Endothelial cell (in vitro differentiated cells): Measurements from ENCODE around the gene ASMT. TPM values are rescaled to one million over a fixed set of nuclear protein-coding genes. Genes with fewer than 3 reads are reported as not detected.
"Not testable (repeated sequence)": the region's sequence is repeated elsewhere in the genome, so short reads cannot be mapped to it uniquely, and the experiment has no call there.

Source experiments
- DNase-seq: peaks from one replicate; pipeline ENCODE4 v3.0.0; 2021; ENCODE audit warnings: low spot score
- H3K27ac Mint-ChIP-seq: one replicate; pipeline ENCODE4 v1.8.0; 2021; ENCODE audit warnings: mixed read lengths, inconsistent platforms; ENCODE audit not compliant: unreplicated experiment
- H3K27me3 Mint-ChIP-seq: one replicate; pipeline ENCODE4 v1.8.0; 2021; ENCODE audit warnings: mild to moderate bottlenecking, moderate library complexity, mixed read lengths, inconsistent platforms; ENCODE audit not compliant: unreplicated experiment
- H3K36me3 Mint-ChIP-seq: one replicate; pipeline ENCODE4 v1.8.0; 2021; ENCODE audit warnings: mild to moderate bottlenecking, low read depth, mixed read lengths, inconsistent platforms; ENCODE audit not compliant: unreplicated experiment
- H3K4me1 Mint-ChIP-seq: one replicate; pipeline ENCODE4 v1.8.0; 2021; ENCODE audit warnings: mild to moderate bottlenecking, mixed read lengths, inconsistent platforms; ENCODE audit not compliant: unreplicated experiment
- H3K4me3 Mint-ChIP-seq: one replicate; pipeline ENCODE4 v1.8.0; 2021; ENCODE audit warnings: mild to moderate bottlenecking, mixed read lengths, inconsistent platforms; ENCODE audit not compliant: unreplicated experiment
- H3K9me3 Mint-ChIP-seq: one replicate; pipeline ENCODE4 v1.8.0; 2021; ENCODE audit warnings: mixed read lengths, inconsistent platforms; ENCODE audit not compliant: unreplicated experiment
- total RNA-seq: library from RNA; stranded (reverse); fragmentation: NEBNext Ultra II Directional; extraction: Animal tissue kit (Norgen Biotek cat#: 25700); gene quantifications from one replicate; pipeline ENCODE4 v1.2.1, GENCODE V29; 2021; ENCODE audit not compliant: unreplicated experiment
- TF ChIP-seq, protein P1 (sequence below): fragments of 200-600 bp; sonication (generic); IDR thresholded peaks from one replicate; pipeline ENCODE4 v1.5.0; 2021; ENCODE audit warnings: antibody characterized with exemption; ENCODE audit not compliant: unreplicated experiment

ASMT gene
- total RNA-seq, 1 donor from 2014 or later, result 0.31 TPM

DNA sequence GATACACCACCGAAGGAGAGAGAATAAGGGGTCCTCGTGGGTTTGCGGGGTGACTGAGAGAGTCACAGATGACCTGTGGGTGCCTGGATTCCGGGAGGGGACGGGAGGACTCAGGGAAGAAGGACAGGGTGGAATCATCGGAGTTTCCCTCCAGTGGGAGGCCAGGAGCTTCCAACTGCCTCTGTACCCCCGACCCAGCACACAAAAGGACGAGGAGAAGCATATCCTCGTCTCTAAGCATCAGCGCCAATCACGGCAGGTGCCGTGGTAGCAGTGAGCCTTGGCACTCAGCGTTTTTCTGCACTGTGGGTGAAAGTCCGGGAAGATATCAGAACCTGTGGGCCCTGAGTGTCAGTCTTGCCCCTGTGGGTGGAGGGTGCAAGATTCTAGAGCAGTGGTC is 62.0 kb downstream of the ASMT start:
- no peak for DNase-seq
- TF ChIP-seq, protein P1, sequence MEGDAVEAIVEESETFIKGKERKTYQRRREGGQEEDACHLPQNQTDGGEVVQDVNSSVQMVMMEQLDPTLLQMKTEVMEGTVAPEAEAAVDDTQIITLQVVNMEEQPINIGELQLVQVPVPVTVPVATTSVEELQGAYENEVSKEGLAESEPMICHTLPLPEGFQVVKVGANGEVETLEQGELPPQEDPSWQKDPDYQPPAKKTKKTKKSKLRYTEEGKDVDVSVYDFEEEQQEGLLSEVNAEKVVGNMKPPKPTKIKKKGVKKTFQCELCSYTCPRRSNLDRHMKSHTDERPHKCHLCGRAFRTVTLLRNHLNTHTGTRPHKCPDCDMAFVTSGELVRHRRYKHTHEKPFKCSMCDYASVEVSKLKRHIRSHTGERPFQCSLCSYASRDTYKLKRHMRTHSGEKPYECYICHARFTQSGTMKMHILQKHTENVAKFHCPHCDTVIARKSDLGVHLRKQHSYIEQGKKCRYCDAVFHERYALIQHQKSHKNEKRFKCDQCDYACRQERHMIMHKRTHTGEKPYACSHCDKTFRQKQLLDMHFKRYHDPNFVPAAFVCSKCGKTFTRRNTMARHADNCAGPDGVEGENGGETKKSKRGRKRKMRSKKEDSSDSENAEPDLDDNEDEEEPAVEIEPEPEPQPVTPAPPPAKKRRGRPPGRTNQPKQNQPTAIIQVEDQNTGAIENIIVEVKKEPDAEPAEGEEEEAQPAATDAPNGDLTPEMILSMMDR, result no peak
- H3K9me3 Mint-ChIP-seq, result peaks cover 5% of the 10 kb centered on the region
- no peaks in the 10 kb centered on the region for H3K36me3 Mint-ChIP-seq
- no peak overlapping the region for H3K4me3 Mint-ChIP-seq
- no peaks in the 10 kb centered on the region for H3K4me1 Mint-ChIP-seq
- H3K27me3 Mint-ChIP-seq, result peaks cover 3% of the 10 kb centered on the region
- no peak overlapping the region for H3K27ac Mint-ChIP-seq

DNA sequence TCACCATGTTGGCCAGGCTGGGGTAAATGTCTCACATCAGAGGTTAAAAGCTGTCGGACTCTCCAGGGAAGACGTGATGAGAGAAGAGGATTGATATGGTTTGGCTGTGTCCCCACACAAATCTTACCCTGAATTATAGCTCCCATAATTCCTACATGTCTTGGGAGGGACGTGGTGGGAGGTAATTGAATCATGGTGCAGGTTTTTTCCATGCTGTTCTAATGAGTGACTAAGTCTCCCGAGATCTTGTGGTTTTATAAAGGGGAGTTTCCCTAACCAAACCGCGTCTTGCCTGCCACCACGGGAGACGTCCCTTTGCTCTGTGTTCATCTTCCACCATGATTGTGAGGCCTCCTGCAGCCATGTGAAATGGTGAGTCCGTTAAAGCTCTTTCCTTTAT is 64.4 kb downstream of the ASMT start:
- no peak overlapping the region for H3K27ac Mint-ChIP-seq

DNA sequence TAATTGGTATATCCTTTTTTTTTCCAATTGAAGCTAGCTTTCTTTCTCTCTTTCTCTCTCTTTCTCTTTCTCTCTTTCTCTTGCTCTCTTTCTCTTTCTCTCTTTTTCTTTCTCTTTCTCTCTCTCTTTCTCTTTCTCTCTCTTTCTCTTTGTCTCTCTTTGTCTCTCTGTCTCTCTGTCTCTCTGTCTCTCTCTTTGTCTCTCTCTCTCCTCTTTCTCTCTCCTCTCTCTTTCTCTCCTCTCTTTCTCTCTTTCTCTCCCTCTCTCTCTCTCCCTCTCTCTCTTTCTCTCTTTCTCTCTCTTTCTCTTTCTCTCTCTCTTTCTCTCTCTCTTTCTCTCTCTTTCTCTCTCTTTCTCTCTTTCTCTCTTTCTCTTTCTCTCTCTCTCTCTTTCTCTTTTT is 66.6 kb downstream of the ASMT start:
- TF ChIP-seq, protein P1, result no peak
- no peaks in the 10 kb centered on the region for H3K4me1 Mint-ChIP-seq
- peaks cover 3% of the 10 kb centered on the region for H3K27me3 Mint-ChIP-seq
- H3K27ac Mint-ChIP-seq, result no peak overlapping the region
- no peak overlapping the region for H3K4me3 Mint-ChIP-seq
- no peaks in the 10 kb centered on the region for H3K36me3 Mint-ChIP-seq
- no peak for DNase-seq
- H3K9me3 Mint-ChIP-seq, result peaks cover 9% of the 10 kb centered on the region

More for the DNA sequence above, 64.4 kb downstream of the ASMT start:
- H3K36me3 Mint-ChIP-seq, result no peaks in the 10 kb centered on the region
- no peak for DNase-seq
- no peaks in the 10 kb centered on the region for H3K4me1 Mint-ChIP-seq
- peaks cover 3% of the 10 kb centered on the region for H3K27me3 Mint-ChIP-seq
- TF ChIP-seq, protein P1, result no peak
- peaks cover 9% of the 10 kb centered on the region for H3K9me3 Mint-ChIP-seq
- H3K4me3 Mint-ChIP-seq, result no peak overlapping the region

DNA sequence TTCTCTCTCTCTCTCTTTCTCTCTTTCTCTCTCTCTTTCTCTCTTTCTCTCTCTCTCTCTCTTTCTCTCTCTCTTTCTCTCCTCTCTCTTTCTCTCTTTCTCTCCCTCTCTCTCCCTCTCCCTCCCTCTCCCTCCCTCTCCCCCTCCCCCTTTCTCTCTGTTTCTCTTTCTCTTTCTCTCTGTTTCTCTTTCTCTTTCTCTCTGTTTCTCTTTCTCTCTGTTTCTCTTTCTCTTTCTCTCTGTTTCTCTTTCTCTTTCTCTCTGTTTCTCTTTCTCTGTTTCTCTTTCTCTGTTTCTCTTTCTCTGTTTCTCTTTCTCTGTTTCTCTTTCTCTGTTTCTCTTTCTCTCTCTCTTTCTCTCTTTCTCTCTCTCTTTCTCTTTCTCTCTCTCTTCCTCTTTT is 67.0 kb downstream of the ASMT start:
- H3K27me3 Mint-ChIP-seq, H3K27ac Mint-ChIP-seq, H3K9me3 Mint-ChIP-seq, H3K36me3 Mint-ChIP-seq, H3K4me1 Mint-ChIP-seq, DNase-seq, H3K4me3 Mint-ChIP-seq: not testable (repeated sequence)

DNA sequence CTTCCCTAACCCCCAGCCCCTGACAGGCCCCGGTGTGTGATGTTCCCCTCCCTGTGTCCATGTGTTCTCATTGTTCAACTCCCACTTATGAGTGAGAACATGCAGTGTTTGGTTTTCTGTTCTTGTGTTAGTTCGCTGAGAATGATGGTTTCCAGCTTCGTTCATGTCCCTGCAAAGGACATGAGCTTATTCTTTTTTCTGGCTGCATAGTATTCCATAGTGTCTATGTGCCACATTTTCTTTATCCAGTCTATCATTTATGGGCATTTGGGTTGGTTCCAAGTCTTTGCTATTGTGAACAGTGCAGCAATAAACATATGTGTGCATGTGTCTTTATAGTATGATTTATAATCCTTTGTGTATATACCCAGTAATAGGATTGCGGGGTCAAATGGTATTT is 67.6 kb downstream of the ASMT start:
- not testable (repeated sequence) for H3K27me3 Mint-ChIP-seq, H3K36me3 Mint-ChIP-seq, H3K9me3 Mint-ChIP-seq, DNase-seq, H3K4me1 Mint-ChIP-seq, H3K4me3 Mint-ChIP-seq
- peak overlapping the region; percentile 45 for H3K27ac Mint-ChIP-seq

DNA sequence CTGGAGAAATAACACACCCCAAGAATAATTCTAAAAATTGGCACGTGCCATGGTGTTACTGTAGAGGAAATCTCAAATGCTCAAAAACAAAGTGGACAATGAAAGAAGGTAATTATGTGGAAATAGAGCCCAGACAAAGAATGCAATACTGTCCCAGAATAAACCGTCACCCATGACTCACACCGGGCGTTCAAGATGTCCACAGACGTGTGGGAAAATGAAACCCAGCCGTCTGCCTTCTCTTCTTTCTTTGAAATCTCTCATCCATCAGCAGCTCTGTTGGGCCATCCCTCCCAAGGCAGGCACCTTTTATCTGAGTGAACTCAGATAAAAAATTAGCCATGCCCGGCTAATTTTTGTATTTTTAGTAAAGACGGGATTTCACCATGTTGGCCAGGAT is 70.0 kb downstream of the ASMT start:
- DNase-seq, H3K27ac Mint-ChIP-seq, H3K4me3 Mint-ChIP-seq, H3K4me1 Mint-ChIP-seq, H3K27me3 Mint-ChIP-seq, H3K36me3 Mint-ChIP-seq: not testable (repeated sequence)
- peaks cover 14% of the 10 kb centered on the region for H3K9me3 Mint-ChIP-seq

DNA sequence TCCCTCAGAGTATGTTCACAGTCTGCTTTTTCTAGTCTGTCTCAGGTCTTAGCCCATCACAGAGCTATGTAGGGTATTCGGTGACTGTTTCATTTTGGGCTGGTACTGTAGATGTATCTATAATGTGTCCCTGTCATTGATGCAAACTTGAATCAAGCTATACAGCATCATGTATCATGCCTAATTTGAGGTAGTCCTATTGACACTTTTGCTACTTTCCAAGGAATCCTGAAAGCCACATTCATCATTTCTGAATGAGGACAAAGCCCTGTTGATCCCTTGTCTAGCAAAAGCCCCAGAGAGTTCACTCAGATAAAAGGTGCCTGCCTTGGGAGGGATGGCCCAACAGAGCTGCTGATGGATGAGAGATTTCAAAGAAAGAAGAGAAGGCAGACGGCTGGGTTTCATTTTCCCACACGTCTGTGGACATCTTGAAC is 70.6 kb downstream of the ASMT start:
- H3K27ac Mint-ChIP-seq, H3K4me3 Mint-ChIP-seq, H3K36me3 Mint-ChIP-seq, H3K4me1 Mint-ChIP-seq, DNase-seq, H3K27me3 Mint-ChIP-seq: not testable (repeated sequence)
- H3K9me3 Mint-ChIP-seq, result peaks cover 14% of the 10 kb centered on the region
